ENCODE results near the gene CDYL.

The CDYL gene

GRCh38 chr6:4885341-4885933, 109.2 kb downstream of the CDYL start:
- no peak for DNase-seq (ENCODE audit: low spot score)

GRCh38 chr6:4888841-4889240, 112.6 kb downstream of the CDYL start:
- no peak for DNase-seq (ENCODE audit: low spot score)

DNA sequence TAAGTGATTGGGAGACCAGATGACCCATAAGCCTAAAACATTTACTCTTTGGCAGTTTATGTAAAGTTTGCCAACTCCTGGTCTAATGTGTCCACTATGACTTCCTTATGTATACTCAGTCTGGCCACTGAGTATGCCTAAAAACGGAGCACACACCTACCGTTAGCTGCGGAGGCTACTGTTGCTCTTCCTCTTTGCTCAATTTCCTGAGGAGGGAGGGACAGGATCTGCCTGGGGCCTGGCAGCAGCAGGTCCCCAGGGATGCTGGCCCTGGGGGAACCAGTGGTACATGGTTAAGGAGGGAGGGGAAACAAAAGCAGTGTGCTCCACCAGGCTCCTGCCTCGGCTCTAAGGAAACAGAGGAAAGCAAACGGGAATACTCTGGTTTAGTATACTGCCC, 113.5 kb downstream of the CDYL start:
- DNase-seq (ENCODE audit: low spot score) = no peak

GRCh38 chr6:4890191-4890590, 114.0 kb downstream of the CDYL start:
- DNase-seq (ENCODE audit: low spot score) = no peak

- no peak for DNase-seq (ENCODE audit: low spot score)
Observed at GRCh38 chr6:4890627-4891026, 114.4 kb downstream of the CDYL start.

- DNase-seq (ENCODE audit: low spot score) = no peak
Observed at GRCh38 chr6:4891141-4891540, 114.9 kb downstream of the CDYL start.

DNA sequence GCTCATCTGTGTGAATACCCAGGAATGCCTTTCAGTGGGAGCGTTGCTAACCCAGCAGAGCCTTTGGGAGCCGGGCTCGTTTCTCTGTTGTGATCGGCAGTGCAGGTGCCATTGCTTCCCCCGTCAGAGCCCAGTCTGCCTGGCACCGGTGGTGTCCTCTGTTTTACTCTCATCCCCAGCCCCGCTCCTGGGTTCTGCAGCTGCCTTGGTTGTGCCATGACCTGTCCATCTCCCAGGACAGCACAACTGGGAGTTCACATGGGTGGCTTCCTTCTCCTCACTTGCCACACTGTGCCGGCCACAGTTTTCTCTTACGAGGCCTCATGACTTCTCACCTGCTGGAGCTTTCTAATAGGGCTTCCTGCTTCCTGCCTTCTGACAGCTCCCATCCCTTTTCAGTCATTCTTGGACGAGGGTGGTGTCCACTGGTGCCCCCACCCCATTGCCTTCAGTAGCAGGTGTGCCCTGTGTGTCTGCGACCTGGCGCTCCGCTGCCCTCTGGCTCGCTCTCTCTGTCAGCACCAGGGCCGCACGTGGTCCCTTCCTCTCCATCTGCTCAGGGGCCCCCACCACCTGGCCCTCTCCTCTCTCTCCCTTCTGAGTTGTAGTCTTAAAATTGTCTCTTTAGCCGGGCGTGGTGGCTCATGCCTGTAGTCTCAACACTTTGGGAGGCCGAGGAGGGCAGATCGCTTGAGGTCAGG, 116.7 kb downstream of the CDYL start:
- no peak for DNase-seq (ENCODE audit: low spot score)

DNA sequence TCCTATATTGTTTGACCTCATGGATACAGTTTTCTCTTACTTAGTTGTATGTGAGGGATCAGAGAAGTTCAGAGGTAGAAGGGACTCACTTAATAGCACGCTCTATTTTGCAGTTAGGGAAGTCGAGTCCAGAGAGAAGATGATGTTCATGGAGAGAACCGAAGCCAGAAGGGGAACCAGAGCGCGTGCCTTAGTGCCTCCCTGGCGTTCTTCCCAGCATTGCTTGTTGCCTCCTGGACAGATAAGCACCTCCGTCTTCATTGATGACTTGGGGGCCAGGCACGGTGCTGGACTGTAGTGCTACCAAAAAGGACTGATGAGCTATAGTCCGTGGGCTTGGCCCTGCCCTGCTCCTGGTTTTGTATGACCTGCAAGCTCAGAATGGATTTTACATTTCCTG, 117.8 kb downstream of the CDYL start:
- no peak for DNase-seq (ENCODE audit: low spot score)

GRCh38 chr6:4895971-4896370, 119.8 kb downstream of the CDYL start:
- DNase-seq (ENCODE audit: low spot score) = no peak

GRCh38 chr6:4896401-4896800, 120.2 kb downstream of the CDYL start:
- no peak for DNase-seq (ENCODE audit: low spot score)

DNA sequence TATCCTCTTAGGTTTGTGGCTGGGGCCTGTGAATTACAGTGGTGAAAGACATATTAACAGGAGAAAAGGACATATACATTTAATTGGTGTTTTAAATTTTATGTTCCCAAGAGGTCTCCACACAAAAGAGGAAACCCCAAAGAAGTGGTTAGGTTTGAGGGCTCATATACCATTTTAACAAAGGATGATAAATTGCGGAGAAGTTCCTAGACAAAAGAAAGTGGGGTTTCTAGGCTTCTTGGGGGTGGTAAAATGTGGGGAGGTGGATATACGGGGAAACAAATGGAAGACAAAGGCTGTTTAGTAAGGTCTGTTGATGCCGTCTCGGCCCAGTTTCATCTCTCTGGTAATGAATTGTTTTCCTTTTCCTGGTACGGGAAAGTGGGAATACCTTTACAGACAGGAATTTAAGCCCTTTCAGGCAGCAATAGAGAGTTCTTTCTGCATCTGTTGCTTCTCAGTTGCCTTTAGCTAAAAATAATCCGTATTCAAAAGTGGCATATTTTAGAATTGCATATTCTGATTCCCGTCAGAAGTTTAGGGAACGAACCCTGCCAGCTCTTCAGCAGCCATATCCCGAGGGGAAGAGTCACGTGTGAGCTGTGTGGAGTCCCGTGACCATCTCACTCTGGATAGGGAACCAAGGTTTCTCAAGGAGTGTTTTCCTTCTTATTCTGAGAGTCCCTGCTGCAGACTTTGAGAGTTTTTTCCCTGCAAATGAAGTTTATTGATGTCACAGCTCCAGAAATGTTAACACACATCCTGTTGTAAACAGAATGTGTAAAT, 123.2 kb downstream of the CDYL start:
- no peak for DNase-seq (ENCODE audit: low spot score)

- DNase-seq (ENCODE audit: low spot score) = no peak
Observed at GRCh38 chr6:4901386-4902061, 125.3 kb downstream of the CDYL start.

DNA sequence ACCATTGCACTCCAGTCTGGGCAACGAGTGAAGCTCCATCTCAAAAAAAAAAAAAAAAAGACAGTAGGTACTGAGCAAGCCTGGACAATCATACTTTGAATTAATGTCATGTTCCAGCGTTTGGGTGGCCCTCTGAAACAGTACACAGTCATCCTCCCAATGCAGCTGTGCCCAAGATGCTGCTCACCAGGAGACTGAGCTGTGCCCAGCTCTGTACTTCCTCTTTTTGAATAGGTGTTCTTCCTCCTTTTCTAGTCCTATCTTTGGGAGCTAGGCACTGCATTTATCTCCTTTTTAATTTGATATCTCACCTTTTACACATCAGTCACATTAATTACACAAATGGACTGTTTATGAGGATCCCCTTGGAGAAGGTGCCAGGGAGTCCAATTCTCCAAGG, 126.2 kb downstream of the CDYL start:
- DNase-seq (ENCODE audit: low spot score) = no peak

- DNase-seq (ENCODE audit: low spot score) = no peak
Observed at GRCh38 chr6:4903121-4903520, 126.9 kb downstream of the CDYL start.

DNA sequence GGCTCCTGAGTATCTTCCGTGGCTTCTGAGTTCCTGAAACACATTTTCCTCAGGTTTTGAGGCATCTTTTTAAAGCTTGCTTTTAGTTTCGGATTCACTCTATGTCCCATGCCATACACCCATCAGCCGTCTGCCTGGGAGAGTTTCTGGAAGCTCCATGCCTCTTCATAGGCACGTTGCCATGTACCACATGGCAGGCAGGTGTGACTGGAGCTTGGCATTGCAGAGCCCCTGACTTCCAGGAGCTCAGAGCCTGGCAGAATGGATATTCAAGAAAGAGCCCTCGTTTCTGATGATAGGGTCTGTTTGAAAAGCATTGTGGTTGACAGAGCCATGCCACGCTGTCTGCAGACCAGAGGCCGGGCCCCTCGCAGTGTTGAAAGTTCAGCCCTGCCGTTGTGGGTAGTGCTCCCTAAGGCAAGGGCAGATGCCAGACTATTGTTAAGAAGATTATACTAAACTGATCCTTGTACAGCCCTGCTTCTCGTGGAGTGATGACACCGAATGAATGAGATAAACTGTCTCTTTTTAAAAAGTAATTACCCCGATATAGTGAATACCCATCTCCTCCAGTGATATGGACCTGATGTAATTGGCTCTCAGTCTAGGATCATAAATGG, 127.7 kb downstream of the CDYL start:
- DNase-seq (ENCODE audit: low spot score) = no peak

DNA sequence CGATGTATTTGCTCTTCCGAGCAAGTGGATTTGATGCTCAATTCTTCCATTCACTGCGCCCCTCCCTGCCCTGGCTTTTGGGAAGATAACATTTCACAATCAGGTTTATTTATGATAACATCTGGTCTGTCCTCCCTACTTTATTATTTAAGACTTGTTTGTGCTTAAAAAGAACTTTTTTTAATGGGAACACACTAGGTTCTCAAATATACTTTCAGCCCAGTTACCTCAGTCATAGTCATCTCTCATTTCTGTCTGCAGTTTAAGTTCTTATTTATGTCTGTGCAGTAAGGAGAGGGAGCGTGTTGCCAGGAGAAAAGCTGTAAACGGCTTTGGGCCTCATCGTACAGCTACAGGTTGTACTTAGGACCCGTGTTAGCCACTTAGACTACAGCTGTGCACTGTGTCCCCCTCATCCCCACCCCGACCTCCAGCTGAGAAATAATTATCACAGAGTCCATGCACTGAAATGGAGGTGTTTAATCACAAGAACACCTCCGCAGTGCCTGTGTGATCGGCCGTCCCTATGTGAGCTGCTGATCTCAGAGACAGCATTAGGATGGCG, 128.3 kb downstream of the CDYL start:
- no peak for DNase-seq (ENCODE audit: low spot score)

- no peak for DNase-seq (ENCODE audit: low spot score)
Observed at GRCh38 chr6:4905826-4906225, 129.6 kb downstream of the CDYL start.

DNA sequence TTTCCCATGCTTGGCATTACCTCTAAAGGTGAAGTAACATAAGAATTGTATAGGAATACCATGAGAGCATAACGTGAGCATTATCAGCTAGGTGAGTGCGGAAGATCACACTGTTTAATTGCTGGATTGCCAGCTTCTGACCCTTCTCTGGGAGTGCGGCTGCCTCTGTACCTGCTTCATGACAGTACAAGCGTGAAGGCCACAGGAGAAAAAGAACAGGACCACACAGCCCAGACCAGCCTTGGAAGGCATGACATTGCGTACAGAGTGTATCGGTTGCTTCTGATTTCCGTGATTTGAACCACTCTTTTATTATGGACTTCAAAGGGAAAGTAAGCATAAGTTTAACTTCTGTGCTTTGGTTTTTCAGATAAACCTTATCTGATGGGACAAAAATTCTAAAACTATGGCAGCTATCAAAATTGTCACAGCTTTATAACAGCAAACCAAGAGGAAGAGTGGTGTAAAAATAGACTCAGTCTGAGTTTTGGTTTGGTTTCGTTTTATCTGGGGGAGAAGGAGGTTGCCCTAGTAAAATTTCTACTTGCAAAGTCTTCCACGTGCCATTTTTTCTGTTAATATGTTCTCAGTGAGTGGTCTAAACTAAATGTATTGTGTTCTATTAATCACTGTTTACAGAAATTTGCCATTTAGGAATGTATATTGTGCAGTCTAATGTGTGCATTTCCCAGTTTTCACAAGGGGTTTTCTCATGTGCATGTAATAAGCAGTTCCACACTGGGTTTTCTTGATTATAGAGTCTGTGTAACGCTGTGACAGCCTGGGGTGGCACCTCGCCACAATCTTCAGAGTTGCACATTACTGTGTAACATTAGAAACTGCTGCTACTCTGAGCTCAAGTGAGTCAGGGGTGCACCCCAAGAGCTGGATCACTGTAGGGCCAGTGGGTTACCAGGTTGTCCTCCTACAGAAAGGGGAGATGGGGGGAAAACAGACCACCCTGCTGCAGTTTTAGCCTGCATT, 130.4 kb downstream of the CDYL start:
- DNase-seq (ENCODE audit: low spot score) = no peak

DNA sequence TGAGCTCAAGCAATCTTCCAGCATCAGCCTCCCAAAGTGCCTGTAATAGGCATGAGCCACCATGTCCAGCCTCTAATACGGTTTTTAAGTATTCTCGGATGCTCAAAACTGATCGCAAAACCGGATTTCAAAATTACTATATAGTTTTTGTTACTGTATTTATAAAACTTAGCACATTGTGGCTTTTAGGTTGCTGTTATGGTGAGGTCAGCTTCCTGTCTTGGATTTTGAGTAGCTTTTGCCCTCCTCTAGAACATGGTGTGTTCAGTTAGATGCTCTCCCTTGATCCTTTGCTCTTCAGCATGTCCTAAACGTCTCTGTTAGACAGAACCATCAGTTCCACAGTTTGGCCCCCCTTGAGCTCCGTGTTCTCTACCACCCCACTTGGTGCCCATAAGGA, 131.4 kb downstream of the CDYL start:
- DNase-seq (ENCODE audit: low spot score) = no peak

- DNase-seq (ENCODE audit: low spot score) = no peak
Observed at GRCh38 chr6:4908062-4908461, 131.9 kb downstream of the CDYL start.
